ENCODE measurements around the gene FIGN.

FIGN gene

DNA sequence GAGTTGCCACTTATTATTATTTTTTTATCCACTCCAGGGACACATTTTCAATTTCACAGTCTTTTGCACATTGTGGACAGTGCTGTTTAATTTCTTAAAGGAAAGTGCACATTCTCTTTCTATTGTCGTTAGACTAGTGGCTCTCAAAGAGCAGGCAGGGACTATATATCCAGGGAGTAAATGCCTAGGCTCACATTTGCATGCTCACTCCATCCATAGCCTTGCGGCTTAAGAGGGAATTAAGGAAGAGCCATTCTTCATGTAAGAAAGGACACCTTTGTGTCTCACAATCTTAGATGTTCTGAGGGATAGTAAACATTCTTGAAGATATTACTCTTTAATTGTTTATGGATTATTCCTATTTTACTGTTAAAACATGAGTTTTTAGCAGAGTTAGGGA, 70.8 kb downstream of the FIGN start:
- no peak overlapping the region for H3K4me3 ChIP-seq (ENCODE audit: low read length in 2 of 2)
- H3K36me3 ChIP-seq (ENCODE audit: control insufficient read depth in 2 of 2, insufficient read depth in 2 of 2, low read length in 2 of 2) = no peaks in the 10 kb centered on the region
- no peak overlapping the region for H3K9ac ChIP-seq (ENCODE audit: low read length in 2 of 2)
- H3K27ac ChIP-seq (ENCODE audit: low read length) = no peak overlapping the region
- H3K9me3 ChIP-seq (ENCODE audit: control insufficient read depth in 2 of 2, low read length in 2 of 2) = no peaks in the 10 kb centered on the region
- H3K4me1 ChIP-seq (ENCODE audit: control insufficient read depth, insufficient read depth, low read length) = peaks cover 2% of the 10 kb centered on the region
- H3K27me3 ChIP-seq (ENCODE audit: control insufficient read depth in 1 of 2, insufficient read depth in 2 of 2, low read length in 2 of 2) = no peaks in the 10 kb centered on the region

DNA sequence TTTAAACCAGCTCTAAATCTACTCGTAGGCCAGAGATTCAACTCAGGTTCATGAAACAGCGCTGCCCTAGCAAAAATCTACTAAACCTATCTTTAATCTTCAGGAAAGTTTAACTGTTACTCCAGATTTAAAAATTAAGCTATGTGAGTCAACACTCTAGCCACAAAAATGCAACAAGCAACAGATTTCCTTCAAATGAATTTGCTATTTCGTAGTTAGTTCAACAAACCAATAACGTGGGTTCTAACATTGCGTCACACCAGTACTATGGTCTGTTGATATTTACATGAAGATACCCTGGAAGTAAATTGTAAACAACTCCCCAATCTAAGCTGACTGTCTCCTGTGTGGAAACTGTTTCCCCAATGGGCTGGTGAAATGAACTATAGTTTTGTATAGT, 71.2 kb downstream of the FIGN start:
- Histone ChIP-seq H3K9ac (ENCODE audit: low read length in 2 of 2) (no peak overlapping the region), H3K4me1 (ENCODE audit: control insufficient read depth, insufficient read depth, low read length) (peaks cover 2% of the 10 kb centered on the region), H3K27me3 (ENCODE audit: control insufficient read depth in 1 of 2, insufficient read depth in 2 of 2, low read length in 2 of 2) (no peaks in the 10 kb centered on the region), H3K36me3 (ENCODE audit: control insufficient read depth in 2 of 2, insufficient read depth in 2 of 2, low read length in 2 of 2) (no peaks in the 10 kb centered on the region), H3K9me3 (ENCODE audit: control insufficient read depth in 2 of 2, low read length in 2 of 2) (no peaks in the 10 kb centered on the region), H3K27ac (ENCODE audit: low read length) (no peak overlapping the region), H3K4me3 (ENCODE audit: low read length in 2 of 2) (no peak overlapping the region)

DNA sequence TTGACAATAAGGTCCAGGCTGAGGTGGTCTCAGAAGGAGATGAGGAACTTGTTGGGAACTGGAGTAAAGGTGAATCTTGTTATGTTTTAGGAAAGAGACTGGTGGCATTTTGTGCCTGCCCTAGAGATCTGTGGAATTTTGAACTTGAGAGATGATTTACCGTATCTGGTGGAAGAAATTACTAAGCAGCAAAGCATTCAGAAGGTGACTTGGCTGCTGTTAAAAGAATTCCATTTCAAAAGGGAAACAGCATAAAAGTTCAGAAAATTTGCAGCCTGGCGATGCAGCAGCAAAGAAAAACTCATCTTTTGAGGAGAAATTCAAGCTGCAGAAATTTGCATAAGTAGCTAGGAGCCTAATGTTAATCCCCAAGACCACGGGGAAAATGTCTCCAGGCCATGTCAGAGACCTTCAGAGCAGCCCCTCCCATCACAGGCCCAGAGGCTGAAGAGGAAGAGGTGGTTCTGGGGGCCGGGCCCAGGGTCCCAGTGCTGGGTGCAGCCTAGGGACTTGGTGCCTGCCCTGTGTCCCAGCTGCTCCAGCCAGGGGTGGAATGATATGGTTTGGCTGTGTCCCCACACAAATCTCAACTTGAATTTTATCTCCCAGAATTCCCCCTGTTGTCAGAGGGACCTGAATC, 73.5 kb downstream of the FIGN start:
- Histone ChIP-seq H3K9me3 (ENCODE audit: control insufficient read depth in 2 of 2, low read length in 2 of 2) (no peaks in the 10 kb centered on the region), H3K27me3 (ENCODE audit: control insufficient read depth in 1 of 2, insufficient read depth in 2 of 2, low read length in 2 of 2) (no peaks in the 10 kb centered on the region), H3K4me3 (ENCODE audit: low read length in 2 of 2) (no peak overlapping the region), H3K27ac (ENCODE audit: low read length) (no peak overlapping the region), H3K9ac (ENCODE audit: low read length in 2 of 2) (no peak overlapping the region), H3K4me1 (ENCODE audit: control insufficient read depth, insufficient read depth, low read length) (peaks cover 4% of the 10 kb centered on the region), H3K36me3 (ENCODE audit: control insufficient read depth in 2 of 2, insufficient read depth in 2 of 2, low read length in 2 of 2) (no peaks in the 10 kb centered on the region)

- Histone ChIP-seq H3K27me3 (ENCODE audit: control insufficient read depth in 1 of 2, insufficient read depth in 2 of 2, low read length in 2 of 2) (no peaks in the 10 kb centered on the region), H3K4me3 (ENCODE audit: low read length in 2 of 2) (no peak overlapping the region), H3K27ac (ENCODE audit: low read length) (no peak overlapping the region), H3K9ac (ENCODE audit: low read length in 2 of 2) (no peak overlapping the region), H3K36me3 (ENCODE audit: control insufficient read depth in 2 of 2, insufficient read depth in 2 of 2, low read length in 2 of 2) (no peaks in the 10 kb centered on the region), H3K9me3 (ENCODE audit: control insufficient read depth in 2 of 2, low read length in 2 of 2) (no peaks in the 10 kb centered on the region), H3K4me1 (ENCODE audit: control insufficient read depth, insufficient read depth, low read length) (peaks cover 4% of the 10 kb centered on the region)
Measured at GRCh38 chr2:163659224-163659623, 76.6 kb downstream of the FIGN start.

- no peaks in the 10 kb centered on the region for H3K9me3 ChIP-seq (ENCODE audit: control insufficient read depth in 2 of 2, low read length in 2 of 2)
- H3K9ac ChIP-seq (ENCODE audit: low read length in 2 of 2) = no peak overlapping the region
- no peak overlapping the region for H3K4me3 ChIP-seq (ENCODE audit: low read length in 2 of 2)
- H3K36me3 ChIP-seq (ENCODE audit: control insufficient read depth in 2 of 2, insufficient read depth in 2 of 2, low read length in 2 of 2) = no peaks in the 10 kb centered on the region
- no peak overlapping the region for H3K27ac ChIP-seq (ENCODE audit: low read length)
- H3K27me3 ChIP-seq (ENCODE audit: control insufficient read depth in 1 of 2, insufficient read depth in 2 of 2, low read length in 2 of 2) = no peaks in the 10 kb centered on the region
- H3K4me1 ChIP-seq (ENCODE audit: control insufficient read depth, insufficient read depth, low read length) = peaks cover 4% of the 10 kb centered on the region
Measured at GRCh38 chr2:163658556-163658955, 77.3 kb downstream of the FIGN start.

GRCh38 chr2:163657281-163657656, 78.5 kb downstream of the FIGN start:
- Histone ChIP-seq H3K9ac (ENCODE audit: low read length in 2 of 2) (no peak overlapping the region), H3K27me3 (ENCODE audit: control insufficient read depth in 1 of 2, insufficient read depth in 2 of 2, low read length in 2 of 2) (no peaks in the 10 kb centered on the region), H3K27ac (ENCODE audit: low read length) (no peak overlapping the region), H3K4me1 (ENCODE audit: control insufficient read depth, insufficient read depth, low read length) (peaks cover 4% of the 10 kb centered on the region), H3K9me3 (ENCODE audit: control insufficient read depth in 2 of 2, low read length in 2 of 2) (no peaks in the 10 kb centered on the region), H3K36me3 (ENCODE audit: control insufficient read depth in 2 of 2, insufficient read depth in 2 of 2, low read length in 2 of 2) (no peaks in the 10 kb centered on the region), H3K4me3 (ENCODE audit: low read length in 2 of 2) (no peak overlapping the region)

DNA sequence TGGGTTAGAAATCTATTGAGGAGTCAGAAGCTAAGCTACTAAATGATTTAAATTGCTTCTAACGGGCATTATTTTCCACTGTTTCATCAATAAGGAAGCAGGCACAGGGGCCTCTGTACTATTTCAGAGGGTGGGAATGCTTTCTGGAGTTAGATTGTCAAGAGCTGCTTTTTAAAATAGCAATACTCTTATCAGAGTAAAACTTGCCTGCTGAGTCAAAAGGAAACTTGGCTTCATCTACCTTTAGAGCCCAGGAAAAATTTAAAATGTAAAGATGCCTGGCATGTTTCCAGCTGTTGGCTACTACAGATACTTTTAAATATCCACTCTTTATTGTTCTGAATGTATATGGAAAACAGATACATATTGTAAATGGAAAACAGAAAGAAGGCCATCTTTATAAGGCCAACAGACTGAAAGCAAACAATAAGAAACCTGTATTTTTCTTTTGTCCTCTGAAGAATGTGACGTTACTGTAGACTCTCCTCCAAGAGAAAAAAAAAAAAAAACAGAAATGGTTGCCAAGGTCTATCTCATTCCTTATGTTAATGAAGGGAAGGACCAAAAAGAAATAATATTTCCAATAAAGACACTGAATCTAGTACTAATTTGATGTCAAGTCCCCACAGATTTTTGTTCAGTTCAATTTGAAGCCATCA, 79.1 kb downstream of the FIGN start:
- Histone ChIP-seq H3K9ac (ENCODE audit: low read length in 2 of 2) (no peak overlapping the region), H3K4me3 (ENCODE audit: low read length in 2 of 2) (no peak overlapping the region), H3K27ac (ENCODE audit: low read length) (no peak overlapping the region), H3K4me1 (ENCODE audit: control insufficient read depth, insufficient read depth, low read length) (peaks cover 4% of the 10 kb centered on the region), H3K36me3 (ENCODE audit: control insufficient read depth in 2 of 2, insufficient read depth in 2 of 2, low read length in 2 of 2) (no peaks in the 10 kb centered on the region), H3K9me3 (ENCODE audit: control insufficient read depth in 2 of 2, low read length in 2 of 2) (no peaks in the 10 kb centered on the region), H3K27me3 (ENCODE audit: control insufficient read depth in 1 of 2, insufficient read depth in 2 of 2, low read length in 2 of 2) (no peaks in the 10 kb centered on the region)

- Histone ChIP-seq H3K27me3 (ENCODE audit: control insufficient read depth in 1 of 2, insufficient read depth in 2 of 2, low read length in 2 of 2) (no peaks in the 10 kb centered on the region), H3K4me1 (ENCODE audit: control insufficient read depth, insufficient read depth, low read length) (peaks cover 4% of the 10 kb centered on the region), H3K36me3 (ENCODE audit: control insufficient read depth in 2 of 2, insufficient read depth in 2 of 2, low read length in 2 of 2) (no peaks in the 10 kb centered on the region), H3K9me3 (ENCODE audit: control insufficient read depth in 2 of 2, low read length in 2 of 2) (no peaks in the 10 kb centered on the region), H3K27ac (ENCODE audit: low read length) (no peak overlapping the region), H3K9ac (ENCODE audit: low read length in 2 of 2) (no peak overlapping the region), H3K4me3 (ENCODE audit: low read length in 2 of 2) (no peak overlapping the region)
Measured at GRCh38 chr2:163655667-163656066, 80.1 kb downstream of the FIGN start.

GRCh38 chr2:163652751-163653150, 83.1 kb downstream of the FIGN start:
- no peaks in the 10 kb centered on the region for H3K27me3 ChIP-seq (ENCODE audit: control insufficient read depth in 1 of 2, insufficient read depth in 2 of 2, low read length in 2 of 2)
- H3K4me1 ChIP-seq (ENCODE audit: control insufficient read depth, insufficient read depth, low read length) = no peaks in the 10 kb centered on the region
- H3K9ac ChIP-seq (ENCODE audit: low read length in 2 of 2) = no peak overlapping the region
- no peaks in the 10 kb centered on the region for H3K36me3 ChIP-seq (ENCODE audit: control insufficient read depth in 2 of 2, insufficient read depth in 2 of 2, low read length in 2 of 2)
- no peak overlapping the region for H3K4me3 ChIP-seq (ENCODE audit: low read length in 2 of 2)
- no peaks in the 10 kb centered on the region for H3K9me3 ChIP-seq (ENCODE audit: control insufficient read depth in 2 of 2, low read length in 2 of 2)
- H3K27ac ChIP-seq (ENCODE audit: low read length) = no peak overlapping the region

DNA sequence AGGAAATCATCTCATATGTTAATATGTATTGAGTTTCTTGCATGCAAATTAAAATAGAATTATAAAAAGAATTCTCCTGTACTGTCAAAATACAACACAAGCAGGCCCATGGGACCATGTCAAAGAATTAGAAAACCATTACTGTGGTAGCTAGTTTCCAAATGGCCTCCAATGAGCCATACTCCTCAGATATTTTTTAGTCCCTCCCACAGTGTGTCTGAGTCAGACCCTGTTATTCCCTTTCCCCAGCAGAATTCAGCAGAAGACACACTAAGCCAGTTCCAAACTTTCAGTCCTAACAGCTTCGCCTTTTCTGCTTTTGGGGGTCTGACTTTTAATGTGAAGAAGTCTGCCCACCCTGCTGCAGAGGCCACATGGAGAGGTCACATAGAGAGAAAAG, 86.7 kb downstream of the FIGN start:
- Histone ChIP-seq H3K4me1 (ENCODE audit: control insufficient read depth, insufficient read depth, low read length) (no peaks in the 10 kb centered on the region), H3K36me3 (ENCODE audit: control insufficient read depth in 2 of 2, insufficient read depth in 2 of 2, low read length in 2 of 2) (no peaks in the 10 kb centered on the region), H3K27me3 (ENCODE audit: control insufficient read depth in 1 of 2, insufficient read depth in 2 of 2, low read length in 2 of 2) (no peaks in the 10 kb centered on the region), H3K9me3 (ENCODE audit: control insufficient read depth in 2 of 2, low read length in 2 of 2) (no peaks in the 10 kb centered on the region), H3K9ac (ENCODE audit: low read length in 2 of 2) (no peak overlapping the region), H3K27ac (ENCODE audit: low read length) (no peak overlapping the region), H3K4me3 (ENCODE audit: low read length in 2 of 2) (no peak overlapping the region)

- Histone ChIP-seq H3K9me3 (ENCODE audit: control insufficient read depth in 2 of 2, low read length in 2 of 2) (no peaks in the 10 kb centered on the region), H3K4me3 (ENCODE audit: low read length in 2 of 2) (no peak overlapping the region), H3K36me3 (ENCODE audit: control insufficient read depth in 2 of 2, insufficient read depth in 2 of 2, low read length in 2 of 2) (no peaks in the 10 kb centered on the region), H3K27ac (ENCODE audit: low read length) (no peak overlapping the region), H3K4me1 (ENCODE audit: control insufficient read depth, insufficient read depth, low read length) (no peaks in the 10 kb centered on the region), H3K27me3 (ENCODE audit: control insufficient read depth in 1 of 2, insufficient read depth in 2 of 2, low read length in 2 of 2) (no peaks in the 10 kb centered on the region), H3K9ac (ENCODE audit: low read length in 2 of 2) (no peak overlapping the region)
Measured at GRCh38 chr2:163647300-163647699, 88.5 kb downstream of the FIGN start.

All from stomach smooth muscle (tissue), 2 donors.